GM12892 (cell line): Measurements from ENCODE around the gene SLC8A1.

Source experiments
- POLR2A ChIP-seq: IDR thresholded peaks from 2 replicates; pipeline ENCODE4 v1.6.1; 2011; ENCODE audit warnings: low read depth, low read length, control low read depth
- POLR2AphosphoS5 ChIP-seq: IDR thresholded peaks from 2 replicates; pipeline ENCODE4 v1.6.1; 2011; ENCODE audit warnings: low read depth, low read length, control low read depth

DNA sequence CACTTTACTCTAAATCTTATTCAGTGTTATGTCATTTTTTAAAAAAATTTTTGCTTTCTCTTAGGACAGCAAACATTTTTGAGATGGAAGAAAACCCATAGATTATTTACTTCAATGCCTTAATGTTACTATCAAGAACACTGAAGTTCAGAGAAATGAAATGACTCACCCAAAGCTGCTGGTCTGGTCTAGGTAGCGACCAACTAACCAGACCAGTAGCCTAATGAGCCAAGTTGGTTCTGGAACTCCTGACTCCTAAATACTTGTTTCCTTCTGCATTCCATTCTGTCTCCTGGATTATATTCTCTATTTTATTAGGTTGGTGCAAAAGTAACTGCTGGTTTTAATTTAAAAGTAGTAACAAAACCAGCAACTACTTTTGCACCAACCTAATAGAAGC, 35.4 kb downstream of the SLC8A1 start:
- TF ChIP-seq POLR2A (no peak), POLR2AphosphoS5 (no peak)
